ENCODE measurements around the gene RIOK2.

The RIOK2 gene

GRCh38 chr5:97121848-97122247 is 61.2 kb downstream of the RIOK2 start:
- DNase-seq: no peak

GRCh38 chr5:97120195-97120594 is 62.9 kb downstream of the RIOK2 start:
- no peak for DNase-seq

GRCh38 chr5:97119007-97119390 is 64.0 kb downstream of the RIOK2 start:
- no peak for DNase-seq

GRCh38 chr5:97118261-97119006 is 64.6 kb downstream of the RIOK2 start:
- no peak for DNase-seq

GRCh38 chr5:97115932-97116331 is 67.1 kb downstream of the RIOK2 start:
- no peak for DNase-seq

GRCh38 chr5:97112230-97112629 is 70.8 kb downstream of the RIOK2 start:
- DNase-seq: no peak

GRCh38 chr5:97111616-97112015 is 71.4 kb downstream of the RIOK2 start:
- no peak for DNase-seq

GRCh38 chr5:97111004-97111403 is 72.0 kb downstream of the RIOK2 start:
- no peak for DNase-seq
